Caco-2 (cell line): ENCODE data around the gene CILP2. TPM values are rescaled to one million over a fixed set of nuclear protein-coding genes. Genes with fewer than 3 reads are reported as not detected.

ENCODE experiments used
- BruUV-seq: library from RNA; stranded (reverse); fragments of 400-500 nt; replicated peaks from 2 replicates; lab custom pipeline; 2021; lab: Mats Ljungman, UMichigan
- CTCF ChIA-PET: fragments of 300-600 bp; sonication (Branson Sonifier 250); formaldehyde crosslinking; loops from one replicate; lab custom pipeline; 2022; ENCODE audit warnings: antibody characterized with exemption; lab: Charles Lee
- POLR2A ChIA-PET: fragments of 300-600 bp; sonication (Branson Sonifier 250); formaldehyde crosslinking; loops from one replicate; lab custom pipeline; 2022; ENCODE audit warnings: antibody characterized with exemption; lab: Charles Lee
- DNase-seq, 2 experiments: peaks; one replicate each; pipeline versions ENCODE4 v3.0.0 to v3.0.0-alpha.2; 2020 to 2022
- H3K27me3 ChIP-seq: replicated peaks from 2 replicates; pipeline ENCODE4 v1.6.0; 2011; ENCODE audit warnings: low read length; ENCODE audit not compliant: control insufficient read depth, insufficient read depth
- H3K36me3 ChIP-seq: 2 replicates; pipeline ENCODE4 v1.5.1; 2011; ENCODE audit warnings: low read length; ENCODE audit not compliant: control insufficient read depth, insufficient read depth
- H3K4me1 ChIP-seq: fragments of 250-450 bp; sonication (Bioruptor Pico); 2 replicates; pipeline ENCODE4 v1.5.1; 2020; ENCODE audit warnings: mild to moderate bottlenecking
- H3K4me3 ChIP-seq: 2 replicates; pipeline ENCODE4 v1.5.1; 2011; ENCODE audit warnings: low read depth, mild to moderate bottlenecking, control low read depth, low read length
- H3K9me3 ChIP-seq: fragments of 250-450 bp; sonication (Bioruptor Pico); 2 replicates; pipeline ENCODE4 v1.5.1; 2020; ENCODE audit warnings: mild to moderate bottlenecking, moderate library complexity
- H3K27ac Mint-ChIP-seq: one replicate; pipeline ENCODE4 v1.8.0; 2022; ENCODE audit warnings: mixed read lengths; ENCODE audit not compliant: unreplicated experiment
- H3K27me3 Mint-ChIP-seq: one replicate; pipeline ENCODE4 v1.8.0; 2022; ENCODE audit warnings: mixed read lengths; ENCODE audit not compliant: insufficient read depth, unreplicated experiment
- H3K36me3 Mint-ChIP-seq: one replicate; pipeline ENCODE4 v1.8.0; 2022; ENCODE audit warnings: mild to moderate bottlenecking, mixed read lengths; ENCODE audit not compliant: insufficient read depth, unreplicated experiment
- H3K4me1 Mint-ChIP-seq: one replicate; pipeline ENCODE4 v1.8.0; 2022; ENCODE audit warnings: low read depth, mixed read lengths; ENCODE audit not compliant: unreplicated experiment
- H3K4me3 Mint-ChIP-seq: one replicate; pipeline ENCODE4 v1.8.0; 2022; ENCODE audit warnings: mild to moderate bottlenecking, moderate library complexity, mixed read lengths; ENCODE audit not compliant: unreplicated experiment
- H3K9me3 Mint-ChIP-seq: one replicate; pipeline ENCODE4 v1.8.0; 2022; ENCODE audit warnings: mixed read lengths; ENCODE audit not compliant: unreplicated experiment
- CTCF ChIP-seq, 2 experiments: fragments of 200-600 bp in 1 of 2; IDR thresholded peaks; 1 replicate in 1 of 2; 2 replicates in 1 of 2; pipeline versions ENCODE4 v1.5.1 to v1.8.0; 2011 to 2022; ENCODE audit warnings: antibody characterized with exemption in 1 of 2, control low read depth in 1 of 2, inconsistent platforms in 1 of 2, low read depth in 1 of 2, low read length in 1 of 2, mild to moderate bottlenecking in 1 of 2, moderate library complexity in 1 of 2; ENCODE audit not compliant: insufficient read depth in 1 of 2, severe bottlenecking in 1 of 2, unreplicated experiment in 1 of 2
- intact Hi-C: fragments of 100-400 bp; cut with micrococcal nuclease; formaldehyde crosslinking; loops from one replicate; pipeline ENCODE4 v1.10.0; 2022; ENCODE audit not compliant: unreplicated experiment
- total RNA-seq: library from RNA; stranded (reverse); gene quantifications from 2 replicates; pipeline ENCODE4 v1.2.3, GENCODE V29; 2022

CILP2 gene
- total RNA-seq, 1 experiment from 2014 or later: 1.3 TPM

- H3K36me3 Mint-ChIP-seq: peaks cover 10% of the 10 kb centered on the region
- no peaks in the 10 kb centered on the region for H3K36me3 ChIP-seq
- no peak overlapping the region for H3K4me3 ChIP-seq
- ChIA-PET POLR2A (no interaction called here), CTCF (interaction anchor here (0.7 kb wide), 1 partner anchor 31 kb away, joined by 5 read pairs; no protein-coding TSS in a partner anchor)
- H3K4me1 Mint-ChIP-seq: peaks cover 6% of the 10 kb centered on the region
- H3K4me1 ChIP-seq: no peaks in the 10 kb centered on the region
- H3K27ac Mint-ChIP-seq: no peak overlapping the region
- no peaks in the 10 kb centered on the region for H3K9me3 Mint-ChIP-seq
- no peaks in the 10 kb centered on the region for H3K9me3 ChIP-seq
- DNase-seq: no peak
- no peak for TF ChIP-seq CTCF (IDR thresholded peaks at IDR 0.05; ENCODE audit: insufficient read depth in 1 of 2, low read depth in 1 of 2, low read length in 1 of 2, severe bottlenecking in 1 of 2, unreplicated experiment in 1 of 2)
- H3K27me3 ChIP-seq: no peaks in the 10 kb centered on the region
- BruUV-seq: no TSS peak
- intact Hi-C loops: no loop called here
- no peaks in the 10 kb centered on the region for H3K27me3 Mint-ChIP-seq
- H3K4me3 Mint-ChIP-seq: no peak overlapping the region
Observed at GRCh38 chr19:19540064-19540714, 2.1 kb downstream of the CILP2 start.

- Mint-ChIP-seq H3K4me3 (no peak overlapping the region), H3K27me3 (no peaks in the 10 kb centered on the region), H3K36me3 (peaks cover 8% of the 10 kb centered on the region), H3K4me1 (peaks cover 6% of the 10 kb centered on the region), H3K9me3 (no peaks in the 10 kb centered on the region), H3K27ac (no peak overlapping the region)
- TF ChIP-seq CTCF (IDR thresholded peaks at IDR 0.05; ENCODE audit: insufficient read depth in 1 of 2, low read depth in 1 of 2, low read length in 1 of 2, severe bottlenecking in 1 of 2, unreplicated experiment in 1 of 2): no peak
- H3K36me3 ChIP-seq: no peaks in the 10 kb centered on the region
- no peaks in the 10 kb centered on the region for H3K27me3 ChIP-seq
- no peaks in the 10 kb centered on the region for H3K9me3 ChIP-seq
- peak; percentile 48 to 70 for DNase-seq
- no peak overlapping the region for H3K4me3 ChIP-seq
- intact Hi-C loops: no loop called here
- POLR2A ChIA-PET: no interaction called here
- CTCF ChIA-PET: interaction anchor here (0.7 kb wide), 1 partner anchor 31 kb away, joined by 5 read pairs; no protein-coding TSS in a partner anchor
- no TSS peak for BruUV-seq
- H3K4me1 ChIP-seq: no peaks in the 10 kb centered on the region
Observed at GRCh38 chr19:19540715-19541515, 2.9 kb downstream of the CILP2 start.

- Mint-ChIP-seq H3K36me3 (peaks cover 4% of the 10 kb centered on the region), H3K9me3 (no peaks in the 10 kb centered on the region), H3K27ac (no peak overlapping the region), H3K4me1 (peaks cover 6% of the 10 kb centered on the region), H3K27me3 (no peaks in the 10 kb centered on the region), H3K4me3 (no peak overlapping the region)
- no peak for TF ChIP-seq CTCF (IDR thresholded peaks at IDR 0.05; ENCODE audit: insufficient read depth in 1 of 2, low read depth in 1 of 2, low read length in 1 of 2, severe bottlenecking in 1 of 2, unreplicated experiment in 1 of 2)
- Histone ChIP-seq H3K9me3 (no peaks in the 10 kb centered on the region), H3K36me3 (no peaks in the 10 kb centered on the region), H3K4me1 (no peaks in the 10 kb centered on the region), H3K27me3 (no peaks in the 10 kb centered on the region), H3K4me3 (no peak overlapping the region)
- DNase-seq: no peak
- POLR2A ChIA-PET: no interaction called here
- BruUV-seq: no TSS peak
- intact Hi-C loops: no loop called here
- CTCF ChIA-PET: no interaction called here
Observed at GRCh38 chr19:19541616-19542015, 3.6 kb downstream of the CILP2 start.
